Upper lobe of right lung (tissue), 1 donor: ENCODE results near the gene VTCN1. TPM values are rescaled to one million over a fixed set of nuclear protein-coding genes. Genes with fewer than 3 reads are reported as not detected.
"Not testable (repeated sequence)": the region's sequence is repeated elsewhere in the genome, so short reads cannot be mapped to it uniquely, and the experiment has no call there.

ENCODE experiments used
- ATAC-seq: fragments of 200-7000 bp; cut with Tn5 transposase; one replicate; pipeline ENCODE4 v1.9.1; 2020; ENCODE audit warnings: mild to moderate bottlenecking, moderate library complexity
- DNase-seq: peaks from one replicate; pipeline ENCODE4 v3.0.0-alpha.2; 2020
- H3K27ac ChIP-seq: fragments of 200-600 bp; one replicate; pipeline ENCODE4 v1.8.0; 2022
- H3K27me3 ChIP-seq: fragments of 200-600 bp; one replicate; pipeline ENCODE4 v1.8.0; 2022; ENCODE audit warnings: mild to moderate bottlenecking
- H3K36me3 ChIP-seq: fragments of 200-600 bp; one replicate; pipeline ENCODE4 v1.8.0; 2022
- H3K4me1 ChIP-seq: fragments of 200-600 bp; one replicate; pipeline ENCODE4 v1.8.0; 2022
- H3K4me3 ChIP-seq: fragments of 200-600 bp; one replicate; pipeline ENCODE4 v1.8.0; 2022; ENCODE audit warnings: mild to moderate bottlenecking
- H3K9me3 ChIP-seq: fragments of 200-600 bp; one replicate; pipeline ENCODE4 v1.8.0; 2022
- intact Hi-C: fragments of 100-400 bp; cut with DNase I; formaldehyde crosslinking; loops from one replicate; pipeline ENCODE4 v1.11.0; 2022
- total RNA-seq: library from RNA; stranded (reverse); fragmentation: NEBNext Ultra II Directional; extraction: Animal tissue kit (Norgen Biotek cat#: 25700); gene quantifications from one replicate; pipeline ENCODE4 v1.2.1, GENCODE V29; 2021
- TF ChIP-seq, protein P1 (sequence below): fragments of 200-600 bp; IDR thresholded peaks from one replicate; pipeline ENCODE4 v1.8.0; 2022; ENCODE audit warnings: antibody characterized with exemption
- donor health status: DM: no; HTN: yes; CAD: no; lungs with severe emphysema.

Gene VTCN1
- total RNA-seq, 1 donor from 2014 or later = not detected

GRCh38 chr1:117123274-117123673 is 87.5 kb downstream of the VTCN1 start:
- H3K36me3 ChIP-seq = no peaks in the 10 kb centered on the region
- DNase-seq (no peak), ATAC-seq (no peak)
- H3K27ac ChIP-seq = no peak overlapping the region
- no peaks in the 10 kb centered on the region for H3K27me3 ChIP-seq
- peaks cover 11% of the 10 kb centered on the region for H3K4me1 ChIP-seq
- intact Hi-C loops = no loop called here
- TF ChIP-seq, protein P1, sequence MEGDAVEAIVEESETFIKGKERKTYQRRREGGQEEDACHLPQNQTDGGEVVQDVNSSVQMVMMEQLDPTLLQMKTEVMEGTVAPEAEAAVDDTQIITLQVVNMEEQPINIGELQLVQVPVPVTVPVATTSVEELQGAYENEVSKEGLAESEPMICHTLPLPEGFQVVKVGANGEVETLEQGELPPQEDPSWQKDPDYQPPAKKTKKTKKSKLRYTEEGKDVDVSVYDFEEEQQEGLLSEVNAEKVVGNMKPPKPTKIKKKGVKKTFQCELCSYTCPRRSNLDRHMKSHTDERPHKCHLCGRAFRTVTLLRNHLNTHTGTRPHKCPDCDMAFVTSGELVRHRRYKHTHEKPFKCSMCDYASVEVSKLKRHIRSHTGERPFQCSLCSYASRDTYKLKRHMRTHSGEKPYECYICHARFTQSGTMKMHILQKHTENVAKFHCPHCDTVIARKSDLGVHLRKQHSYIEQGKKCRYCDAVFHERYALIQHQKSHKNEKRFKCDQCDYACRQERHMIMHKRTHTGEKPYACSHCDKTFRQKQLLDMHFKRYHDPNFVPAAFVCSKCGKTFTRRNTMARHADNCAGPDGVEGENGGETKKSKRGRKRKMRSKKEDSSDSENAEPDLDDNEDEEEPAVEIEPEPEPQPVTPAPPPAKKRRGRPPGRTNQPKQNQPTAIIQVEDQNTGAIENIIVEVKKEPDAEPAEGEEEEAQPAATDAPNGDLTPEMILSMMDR = no peak
- H3K4me3 ChIP-seq = no peak overlapping the region
- no peaks in the 10 kb centered on the region for H3K9me3 ChIP-seq

DNA sequence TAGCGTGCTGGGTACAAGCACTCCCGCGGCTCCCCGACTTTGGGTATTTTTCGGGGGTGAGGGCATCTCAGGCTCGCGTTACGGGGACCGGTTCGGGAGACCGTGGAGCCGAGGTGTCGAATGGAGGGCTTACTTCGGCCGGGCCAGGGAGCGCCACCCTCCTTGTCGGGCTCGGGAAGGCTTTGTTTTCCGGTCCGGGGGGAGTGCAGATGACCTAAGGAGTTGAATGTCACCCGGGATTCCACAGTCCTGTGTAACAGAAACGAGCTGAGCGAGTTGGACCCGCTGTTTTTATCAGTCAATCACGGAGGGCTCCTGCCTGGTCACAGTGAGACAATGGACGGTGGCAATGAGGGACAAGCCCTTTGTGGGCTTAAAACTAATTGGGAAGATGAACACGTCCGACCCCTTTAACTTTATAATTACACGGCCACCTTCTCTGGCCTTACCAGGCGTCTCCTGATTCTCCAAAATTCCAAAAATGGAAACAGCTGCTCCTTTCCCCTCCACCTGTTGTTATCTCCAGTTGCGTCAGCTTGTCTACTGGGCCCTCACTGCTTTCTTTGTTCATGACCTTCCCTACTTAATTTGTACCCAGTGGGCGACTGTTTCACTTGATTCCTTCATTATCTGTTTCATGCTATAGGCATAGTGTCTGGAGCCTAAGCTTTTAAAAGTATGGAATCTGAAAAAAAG is 88.2 kb downstream of the VTCN1 start:
- Histone ChIP-seq H3K36me3 (no peaks in the 10 kb centered on the region), H3K9me3 (no peaks in the 10 kb centered on the region), H3K4me3 (peak overlapping the region; percentile 88), H3K27me3 (no peaks in the 10 kb centered on the region), H3K4me1 (peaks cover 5% of the 10 kb centered on the region), H3K27ac (peak overlapping the region; percentile 93)
- no peak for DNase-seq
- TF ChIP-seq, protein P1 = no peak
- ATAC-seq = no peak
- intact Hi-C loops = no loop called here

GRCh38 chr1:117121589-117122329 is 89.0 kb downstream of the VTCN1 start, which contains the start of gene TRIM45:
TRIM45 (minus strand) TSS chr1:117121749; CDS start chr1:117121201, 548 bp downstream.
- no peaks in the 10 kb centered on the region for H3K9me3 ChIP-seq
- TF ChIP-seq, protein P1 = peak; percentile 80
- intact Hi-C loops = no loop called here
- peak within 1 kb of the TSS; percentile 93 for H3K27ac ChIP-seq
- peaks cover 5% of the 10 kb centered on the region for H3K4me1 ChIP-seq
- no peaks in the 10 kb centered on the region for H3K36me3 ChIP-seq
- ATAC-seq = peak; percentile 98
- H3K4me3 ChIP-seq = peak within 1 kb of the TSS; percentile 88
- no peaks in the 10 kb centered on the region for H3K27me3 ChIP-seq
- peak; percentile 98 for DNase-seq

- Histone ChIP-seq H3K4me1 (peaks cover 5% of the 10 kb centered on the region), H3K4me3 (peak overlapping the region; percentile 88), H3K27ac (peak overlapping the region; percentile 93), H3K9me3 (no peaks in the 10 kb centered on the region), H3K27me3 (no peaks in the 10 kb centered on the region), H3K36me3 (no peaks in the 10 kb centered on the region)
- ATAC-seq (peak; percentile 44), DNase-seq (no peak)
- TF ChIP-seq, protein P1 = no peak
- intact Hi-C loops = no loop called here
Measured at GRCh38 chr1:117120774-117121588, 89.7 kb downstream of the VTCN1 start.

DNA sequence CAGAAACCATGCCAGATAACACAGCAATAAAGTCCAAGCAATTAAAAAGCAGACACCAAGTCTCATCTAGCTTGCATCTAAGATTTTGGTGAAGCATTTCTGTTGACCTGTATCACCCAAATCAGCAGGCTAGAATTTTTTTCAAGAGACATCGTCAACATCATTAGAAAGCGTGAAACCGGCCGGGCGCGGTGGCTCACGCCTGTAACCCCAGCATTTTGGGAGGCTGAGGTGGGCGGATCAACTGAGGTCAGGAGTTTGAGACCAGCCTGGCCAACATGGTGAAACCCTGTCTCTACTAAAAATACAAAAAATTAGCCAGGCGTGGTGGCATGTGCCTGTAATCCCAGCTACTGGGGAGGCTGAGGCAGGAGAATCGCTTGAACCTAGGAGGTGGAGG is 91.6 kb downstream of the VTCN1 start:
- H3K4me3 ChIP-seq, H3K4me1 ChIP-seq, H3K27ac ChIP-seq, H3K36me3 ChIP-seq, H3K9me3 ChIP-seq, H3K27me3 ChIP-seq, intact Hi-C loops, DNase-seq, ATAC-seq: not testable (repeated sequence)
